Measurements from ENCODE around the gene PTPRG.

DNA sequence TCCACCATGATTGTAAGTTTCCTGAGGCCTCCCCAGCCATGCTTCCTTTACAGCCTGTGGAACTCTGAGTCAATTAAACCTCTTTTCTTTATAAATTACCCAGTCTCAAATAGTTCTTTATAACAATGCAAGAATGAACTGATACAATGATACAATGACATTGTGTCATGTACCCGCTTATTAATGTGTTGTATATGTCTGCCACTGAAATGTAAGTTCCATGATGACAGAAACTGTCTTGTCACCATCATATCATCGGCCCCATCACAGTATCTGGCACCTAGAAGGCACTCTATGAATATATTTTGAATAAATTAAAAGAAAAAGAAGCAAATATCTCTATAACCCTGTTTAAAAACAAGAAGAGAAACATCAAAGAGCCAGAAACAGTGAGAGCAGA, 782.4 kb downstream of the PTPRG start:
- TF ChIP-seq YY1 (IDR thresholded peaks at IDR 0.05; ENCODE audit: extremely low read depth, insufficient replicate concordance, low read depth, low read length) (no peak), TCF7L2 (IDR thresholded peaks at IDR 0.05; ENCODE audit: borderline replicate concordance, extremely low read depth, insufficient read depth, insufficient read length) (no peak), EGR1 (IDR thresholded peaks at IDR 0.05; ENCODE audit: low read depth) (no peak), ATF3 (IDR thresholded peaks at IDR 0.05) (no peak)
